Progenitor cell of endocrine pancreas (in vitro differentiated cells): ENCODE data around the gene EPHA4. TPM values are rescaled to one million over a fixed set of nuclear protein-coding genes. Genes with fewer than 3 reads are reported as not detected.

Source experiments
- DNase-seq: peaks from one replicate; pipeline ENCODE4 v3.0.0; 2021; ENCODE audit warnings: low spot score; ENCODE audit not compliant: unreplicated experiment
- H3K27ac Mint-ChIP-seq: 2 replicates; pipeline ENCODE4 v1.8.0; 2021; ENCODE audit warnings: mild to moderate bottlenecking, moderate library complexity, mixed read lengths
- H3K27me3 Mint-ChIP-seq: 2 replicates; pipeline ENCODE4 v1.8.0; 2021; ENCODE audit warnings: mixed read lengths
- H3K36me3 Mint-ChIP-seq: 2 replicates; pipeline ENCODE4 v1.8.0; 2022; ENCODE audit warnings: mixed read lengths; ENCODE audit not compliant: insufficient read depth
- H3K4me1 Mint-ChIP-seq: 2 replicates; pipeline ENCODE4 v1.8.0; 2021; ENCODE audit warnings: low read depth, mixed read lengths
- H3K4me3 Mint-ChIP-seq: 2 replicates; pipeline ENCODE4 v1.8.0; 2021; ENCODE audit warnings: low read depth, mild to moderate bottlenecking, moderate library complexity, mixed read lengths
- H3K9me3 Mint-ChIP-seq: 2 replicates; pipeline ENCODE4 v1.8.0; 2021; ENCODE audit warnings: low read depth, mixed read lengths
- CTCF ChIP-seq: fragments of 200-600 bp; sonication (generic); IDR thresholded peaks from one replicate; pipeline ENCODE4 v1.5.0; 2021; ENCODE audit warnings: antibody characterized with exemption, mild to moderate bottlenecking; ENCODE audit not compliant: unreplicated experiment
- total RNA-seq: library from RNA; stranded (reverse); gene quantifications from 2 replicates; pipeline ENCODE4 v1.2.1, GENCODE V29; 2021

EPHA4 gene
- total RNA-seq, 1 donor from 2014 or later: 41.4 TPM

DNA sequence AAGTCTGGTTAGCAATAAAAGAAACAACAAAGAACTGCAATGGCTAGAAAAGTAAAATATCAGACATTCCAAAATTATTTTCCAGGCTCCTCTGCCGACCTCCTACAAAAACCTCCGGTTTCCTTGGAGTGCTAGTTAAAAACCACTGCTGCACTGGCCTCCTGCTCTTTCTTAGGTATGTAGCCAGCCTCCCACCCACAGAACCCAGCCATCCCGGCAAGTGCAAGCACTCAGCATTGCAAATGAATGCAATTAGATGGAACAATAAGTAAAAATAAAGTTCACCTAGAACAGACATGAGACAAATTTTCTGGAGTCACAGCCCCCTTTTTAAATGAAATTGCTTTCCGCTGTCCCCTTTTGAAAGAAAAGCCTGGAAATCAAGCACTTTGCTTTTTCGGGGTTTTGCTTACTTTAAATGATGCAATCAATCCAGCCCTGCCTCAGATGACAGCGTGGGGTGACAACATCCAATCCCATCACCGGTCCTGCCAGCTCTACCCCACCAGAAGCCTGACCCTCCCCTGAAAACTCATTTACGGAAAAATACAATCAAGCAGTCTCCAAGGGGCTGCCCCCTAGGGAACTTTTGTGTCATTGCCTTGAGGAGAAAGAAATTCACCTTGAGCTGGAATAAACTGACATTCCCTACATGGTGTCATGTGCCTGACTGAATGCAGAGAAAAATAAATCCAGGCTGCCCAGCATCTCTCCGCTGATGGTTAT is 199.8 kb downstream of the EPHA4 start:
- Mint-ChIP-seq H3K4me1 (peaks cover 4% of the 10 kb centered on the region), H3K36me3 (no peaks in the 10 kb centered on the region), H3K9me3 (no peaks in the 10 kb centered on the region), H3K27ac (no peak overlapping the region), H3K27me3 (peaks cover 21% of the 10 kb centered on the region), H3K4me3 (peak overlapping the region; percentile 30)
- peak; percentile 54 for TF ChIP-seq CTCF
- DNase-seq: no peak

DNA sequence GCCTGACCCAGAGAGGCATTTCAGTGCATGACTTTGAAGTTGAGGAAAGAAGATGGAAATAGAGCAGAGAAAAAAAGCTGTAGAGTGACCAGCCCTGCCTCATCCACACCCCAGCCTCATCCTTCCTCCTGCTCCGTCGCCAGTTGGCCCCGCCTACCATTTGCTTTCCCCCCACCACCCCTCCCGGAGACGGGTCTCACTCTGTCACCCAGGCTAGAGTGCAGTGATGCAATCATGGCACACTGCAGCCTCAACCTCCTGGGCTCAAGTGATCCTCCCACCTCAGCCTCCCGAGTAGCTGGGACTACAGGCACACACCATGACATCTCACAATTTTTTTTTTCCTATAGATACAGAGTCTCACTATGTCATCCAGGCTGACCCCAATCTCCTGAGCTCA is 200.8 kb downstream of the EPHA4 start:
- Mint-ChIP-seq H3K4me1 (peaks cover 4% of the 10 kb centered on the region), H3K36me3 (no peaks in the 10 kb centered on the region), H3K9me3 (no peaks in the 10 kb centered on the region), H3K4me3 (no peak overlapping the region), H3K27ac (no peak overlapping the region), H3K27me3 (peaks cover 21% of the 10 kb centered on the region)
- TF ChIP-seq CTCF: no peak
- DNase-seq: no peak

- Mint-ChIP-seq H3K27ac (no peak overlapping the region), H3K4me3 (no peak overlapping the region), H3K27me3 (peaks cover 21% of the 10 kb centered on the region), H3K4me1 (peaks cover 4% of the 10 kb centered on the region), H3K9me3 (no peaks in the 10 kb centered on the region), H3K36me3 (no peaks in the 10 kb centered on the region)
- TF ChIP-seq CTCF: no peak
- no peak for DNase-seq
These were observed 201.3 kb downstream of the EPHA4 start for GRCh38 chr2:221370857-221371211.

DNA sequence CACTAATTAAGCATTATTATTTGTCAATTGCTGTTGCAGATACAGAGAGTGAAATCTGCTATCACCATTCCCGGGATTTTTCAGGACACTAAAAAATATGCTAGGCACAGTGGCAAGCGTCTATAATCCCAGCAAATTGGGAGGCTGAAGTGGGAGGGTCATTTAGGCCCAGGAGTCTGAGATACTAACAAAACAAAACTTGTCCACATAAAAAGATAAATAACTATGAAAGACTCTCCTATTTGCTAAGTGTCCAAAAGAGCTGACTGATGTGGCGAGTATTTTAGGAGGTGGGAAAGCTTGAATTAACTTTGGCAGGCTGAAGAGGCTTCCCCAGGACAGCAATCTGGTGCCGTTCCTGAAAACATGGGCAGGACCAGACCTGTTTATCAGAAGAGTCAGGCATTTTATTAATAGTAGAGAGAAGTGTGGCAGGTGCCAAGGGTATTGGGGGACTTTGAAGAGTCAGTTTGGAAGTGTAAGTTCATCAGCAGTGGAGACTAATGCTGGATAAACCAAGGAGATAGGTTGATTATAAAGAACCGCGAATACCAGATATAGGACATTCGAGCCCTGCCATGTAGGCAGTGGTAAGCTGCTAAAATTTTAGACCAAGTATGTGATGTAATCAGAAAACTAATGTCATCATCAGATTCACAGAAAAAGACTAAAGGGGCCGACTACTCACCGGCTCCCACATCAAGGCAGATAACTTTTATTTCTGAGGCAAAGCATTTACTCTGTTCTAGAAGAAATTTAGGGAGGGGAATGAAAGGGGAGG is 201.8 kb downstream of the EPHA4 start:
- Mint-ChIP-seq H3K27me3 (peaks cover 21% of the 10 kb centered on the region), H3K4me3 (no peak overlapping the region), H3K27ac (no peak overlapping the region), H3K9me3 (no peaks in the 10 kb centered on the region), H3K4me1 (peaks cover 4% of the 10 kb centered on the region), H3K36me3 (no peaks in the 10 kb centered on the region)
- no peak for DNase-seq
- no peak for TF ChIP-seq CTCF
